ENCODE results near the gene USP5. TPM values are rescaled to one million over a fixed set of nuclear protein-coding genes. Genes with fewer than 3 reads are reported as not detected.

USP5 gene
- total RNA-seq, 1 donor from 2014 or later = 36.6 TPM

GRCh38 chr12:6842075-6842474 lies 9.9 kb upstream of the USP5 start:
- intact Hi-C loops (cut with DNase I) = no loop called here
- no peaks in the 10 kb centered on the region for H3K9me3 ChIP-seq
- no peak overlapping the region for H3K27ac ChIP-seq
- TF ChIP-seq CTCF (IDR thresholded peaks at IDR 0.05) (no peak), POLR2A (IDR thresholded peaks at IDR 0.05) (no peak), POLR2AphosphoS5 (IDR thresholded peaks at IDR 0.05; ENCODE audit: insufficient read depth in 1 of 2, low read depth in 1 of 2) (no peak)
- no peaks in the 10 kb centered on the region for H3K27me3 ChIP-seq
- no peak overlapping the region for H3K4me3 ChIP-seq
- H3K36me3 ChIP-seq = peaks cover 0 to 22% of the 10 kb centered on the region in 2 donors
- no peaks in the 10 kb centered on the region for H3K4me1 ChIP-seq
- no peak for DNase-seq (ENCODE audit: extremely low spot score in 2 of 2)

- intact Hi-C loops (cut with DNase I) = no loop called here
Observed at GRCh38 chr12:6843118-6843902, 8.6 kb upstream of the USP5 start.

GRCh38 chr12:6845395-6845794 lies 6.6 kb upstream of the USP5 start:
- intact Hi-C loops (cut with DNase I) = no loop called here

More at GRCh38 chr12:6843118-6843902, 8.6 kb upstream of the USP5 start:
- Histone ChIP-seq H3K4me1 (no peaks in the 10 kb centered on the region), H3K27me3 (no peaks in the 10 kb centered on the region), H3K36me3 (peaks cover 0 to 12% of the 10 kb centered on the region in 2 donors), H3K9me3 (no peaks in the 10 kb centered on the region), H3K27ac (no peak overlapping the region), H3K4me3 (no peak overlapping the region)
- TF ChIP-seq CTCF (IDR thresholded peaks at IDR 0.05) = no peak
- no peak for TF ChIP-seq POLR2A (IDR thresholded peaks at IDR 0.05)
- no peak for TF ChIP-seq POLR2AphosphoS5 (IDR thresholded peaks at IDR 0.05; ENCODE audit: insufficient read depth in 1 of 2, low read depth in 1 of 2)
- no peak for DNase-seq (ENCODE audit: extremely low spot score in 2 of 2)

GRCh38 chr12:6846316-6846869 lies 5.6 kb upstream of the USP5 start:
- Histone ChIP-seq H3K27me3 (no peaks in the 10 kb centered on the region), H3K27ac (no peak overlapping the region), H3K4me1 (peaks cover 4% of the 10 kb centered on the region), H3K9me3 (no peaks in the 10 kb centered on the region), H3K4me3 (no peak overlapping the region), H3K36me3 (peaks cover 0 to 12% of the 10 kb centered on the region in 2 donors)
- TF ChIP-seq POLR2AphosphoS5 (IDR thresholded peaks at IDR 0.05; ENCODE audit: insufficient read depth in 1 of 2, low read depth in 1 of 2) (no peak), CTCF (IDR thresholded peaks at IDR 0.05) (no peak), POLR2A (IDR thresholded peaks at IDR 0.05) (no peak)
- intact Hi-C loops (cut with DNase I) = no loop called here
- DNase-seq (ENCODE audit: extremely low spot score in 2 of 2) = no peak

More at GRCh38 chr12:6845395-6845794, 6.6 kb upstream of the USP5 start:
- Histone ChIP-seq H3K4me3 (no peak overlapping the region), H3K27ac (no peak overlapping the region), H3K27me3 (no peaks in the 10 kb centered on the region), H3K36me3 (peaks cover 0 to 12% of the 10 kb centered on the region in 2 donors), H3K9me3 (no peaks in the 10 kb centered on the region), H3K4me1 (no peaks in the 10 kb centered on the region)
- TF ChIP-seq POLR2A (IDR thresholded peaks at IDR 0.05) = no peak
- TF ChIP-seq CTCF (IDR thresholded peaks at IDR 0.05) = no peak
- TF ChIP-seq POLR2AphosphoS5 (IDR thresholded peaks at IDR 0.05; ENCODE audit: insufficient read depth in 1 of 2, low read depth in 1 of 2) = no peak
- no peak for DNase-seq (ENCODE audit: extremely low spot score in 2 of 2)

- Histone ChIP-seq H3K27ac (no peak overlapping the region), H3K4me3 (no peak overlapping the region), H3K9me3 (no peaks in the 10 kb centered on the region), H3K4me1 (peaks cover 5% of the 10 kb centered on the region), H3K36me3 (peaks cover 0 to 12% of the 10 kb centered on the region in 2 donors), H3K27me3 (no peaks in the 10 kb centered on the region)
- TF ChIP-seq POLR2A (IDR thresholded peaks at IDR 0.05) = no peak
- TF ChIP-seq POLR2AphosphoS5 (IDR thresholded peaks at IDR 0.05; ENCODE audit: insufficient read depth in 1 of 2, low read depth in 1 of 2) = no peak
- TF ChIP-seq CTCF (IDR thresholded peaks at IDR 0.05) = no peak
- DNase-seq (ENCODE audit: extremely low spot score in 2 of 2) = no peak
- intact Hi-C loops (cut with DNase I) = no loop called here
Observed at GRCh38 chr12:6847676-6848075, 4.3 kb upstream of the USP5 start.

Measured in vagina (tissue), 2 donors.